ENCODE measurements around the gene LGALS9B.
"Not testable (repeated sequence)": the region's sequence is repeated elsewhere in the genome, so short reads cannot be mapped to it uniquely, and the experiment has no call there.

Gene LGALS9B

GRCh38 chr17:20467447-20467846 lies at the start of gene LGALS9B:
Gene LGALS9B, minus strand, starts transcription at chr17:20467539. Its CDS starts 69 bp downstream, at chr17:20467470.
- not testable (repeated sequence) for DNase-seq

GRCh38 chr17:20516986-20517385 lies 49.6 kb upstream of the LGALS9B start:
- not testable (repeated sequence) for DNase-seq

- not testable (repeated sequence) for DNase-seq
Observed at GRCh38 chr17:20515099-20515498, 47.8 kb upstream of the LGALS9B start.

GRCh38 chr17:20513539-20513938 lies 46.2 kb upstream of the LGALS9B start:
- not testable (repeated sequence) for DNase-seq

GRCh38 chr17:20512378-20512777 lies 45.0 kb upstream of the LGALS9B start:
- DNase-seq, result not testable (repeated sequence)

GRCh38 chr17:20511778-20512177 lies 44.4 kb upstream of the LGALS9B start:
- not testable (repeated sequence) for DNase-seq

GRCh38 chr17:20505333-20505732 lies 38.0 kb upstream of the LGALS9B start:
- not testable (repeated sequence) for DNase-seq

- not testable (repeated sequence) for DNase-seq
Observed at GRCh38 chr17:20504388-20505066, 37.2 kb upstream of the LGALS9B start.

GRCh38 chr17:20501896-20502295 lies 34.6 kb upstream of the LGALS9B start:
- DNase-seq, result not testable (repeated sequence)

GRCh38 chr17:20500346-20500745 lies 33.0 kb upstream of the LGALS9B start:
- not testable (repeated sequence) for DNase-seq

GRCh38 chr17:20495420-20495819 lies 28.1 kb upstream of the LGALS9B start:
- DNase-seq, result not testable (repeated sequence)

- not testable (repeated sequence) for DNase-seq
Observed at GRCh38 chr17:20494735-20495134, 27.4 kb upstream of the LGALS9B start.

- DNase-seq, result not testable (repeated sequence)
Observed at GRCh38 chr17:20494147-20494546, 26.8 kb upstream of the LGALS9B start.

GRCh38 chr17:20492971-20493370 lies 25.6 kb upstream of the LGALS9B start:
- DNase-seq, result not testable (repeated sequence)

GRCh38 chr17:20492099-20492498 lies 24.8 kb upstream of the LGALS9B start:
- DNase-seq, result not testable (repeated sequence)

GRCh38 chr17:20484930-20485329 lies 17.6 kb upstream of the LGALS9B start:
- not testable (repeated sequence) for DNase-seq

GRCh38 chr17:20479889-20480591 lies 12.7 kb upstream of the LGALS9B start:
- DNase-seq, result not testable (repeated sequence)

GRCh38 chr17:20477398-20478071 lies 10.2 kb upstream of the LGALS9B start:
- not testable (repeated sequence) for DNase-seq

- not testable (repeated sequence) for DNase-seq
Observed at GRCh38 chr17:20475137-20475831, 7.9 kb upstream of the LGALS9B start.

- not testable (repeated sequence) for DNase-seq
Observed at GRCh38 chr17:20474081-20474480, 6.7 kb upstream of the LGALS9B start.

- DNase-seq, result not testable (repeated sequence)
Observed at GRCh38 chr17:20469946-20470345, 2.6 kb upstream of the LGALS9B start.

GRCh38 chr17:20469107-20469506 lies 1.8 kb upstream of the LGALS9B start:
- DNase-seq, result not testable (repeated sequence)

- DNase-seq, result not testable (repeated sequence)
Observed at GRCh38 chr17:20466999-20467398, 340 bp downstream of the LGALS9B start.

Data from hippocampal formation (tissue), 2 donors.